SK-N-MC (cell line): ENCODE measurements around the gene PCDH15.

Experiments used
- FOXP2 ChIP-seq: optimal IDR thresholded peaks from 2 replicates; pipeline ENCODE3; 2011; ENCODE audit warnings: mild to moderate bottlenecking, moderate library complexity; ENCODE audit not compliant: insufficient read depth; ENCODE audit errors: extremely low read length, control extremely low read depth
- POLR2AphosphoS5 ChIP-seq: IDR thresholded peaks from 2 replicates; pipeline ENCODE4 v1.6.1; 2012; ENCODE audit warnings: mild to moderate bottlenecking, low read depth, low read length, borderline replicate concordance

DNA sequence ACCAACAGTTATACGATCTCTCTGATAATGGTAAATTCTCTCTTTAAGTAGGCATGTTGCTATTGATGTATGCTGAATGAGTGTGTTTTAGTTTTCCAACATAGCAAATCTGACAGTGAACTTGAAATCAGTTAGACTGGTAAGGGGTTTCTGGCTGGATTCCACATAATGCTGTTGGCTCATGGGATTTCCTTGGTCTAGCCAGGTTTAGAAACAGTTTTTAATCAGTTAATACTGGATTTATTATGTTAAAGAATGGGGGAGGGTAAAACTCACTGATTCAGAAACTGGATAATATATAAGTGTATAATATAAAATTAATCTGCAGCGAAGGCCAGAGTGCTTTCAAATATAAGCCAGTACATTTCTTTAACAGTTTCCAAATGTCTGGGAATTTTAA lies 55.6 kb downstream of the PCDH15 start:
- TF ChIP-seq FOXP2 (no peak), POLR2AphosphoS5 (no peak)
